ENCODE measurements around the gene TENM4.

The TENM4 gene

GRCh38 chr11:78929906-78930220, 511.0 kb downstream of the TENM4 start:
- no peak for DNase-seq

- DNase-seq: no peak
Measured at GRCh38 chr11:78929207-78929905, 511.5 kb downstream of the TENM4 start.

DNA sequence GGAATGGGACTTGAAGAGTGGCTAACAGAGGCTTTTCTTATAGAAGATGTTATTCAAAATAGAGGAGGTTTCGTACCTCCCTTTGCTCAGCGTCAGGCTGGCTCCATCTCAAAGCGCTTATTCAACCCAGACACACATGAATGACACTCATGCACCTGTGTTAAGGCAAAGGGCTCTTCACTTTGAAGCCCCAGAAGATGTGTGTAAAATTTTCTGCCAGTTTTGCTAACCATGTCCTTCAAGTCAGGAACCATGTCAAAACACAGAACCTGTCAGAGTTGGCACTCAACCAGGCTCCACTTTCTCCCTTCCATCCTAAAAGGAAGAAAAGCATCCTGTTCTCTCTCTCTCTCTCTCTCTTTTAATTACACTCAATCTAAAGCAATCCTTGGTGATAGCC, 513.3 kb downstream of the TENM4 start:
- no peak for DNase-seq

- DNase-seq: no peak
Measured at GRCh38 chr11:78926633-78927338, 514.0 kb downstream of the TENM4 start.

DNA sequence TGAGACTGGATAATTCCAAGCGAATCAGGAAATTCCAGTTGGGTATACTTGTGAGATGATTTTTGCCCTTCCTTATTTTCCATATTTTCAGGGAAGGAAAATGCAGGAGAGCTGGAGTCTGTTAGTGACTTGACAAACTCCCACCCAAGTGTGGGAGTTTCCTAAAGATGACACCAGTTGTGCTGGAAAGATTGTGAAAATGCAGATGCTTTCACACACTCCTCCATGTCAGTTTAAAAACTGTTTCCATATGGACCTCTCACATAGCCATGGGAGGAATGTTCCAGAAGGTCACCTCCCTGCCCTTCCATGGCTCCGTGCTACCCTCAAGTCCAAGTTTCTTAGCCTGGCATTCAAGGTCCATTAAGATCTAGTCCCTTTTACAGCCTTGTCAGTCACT, 515.4 kb downstream of the TENM4 start:
- DNase-seq: no peak

GRCh38 chr11:78922859-78923625, 517.8 kb downstream of the TENM4 start:
- no peak for DNase-seq

DNA sequence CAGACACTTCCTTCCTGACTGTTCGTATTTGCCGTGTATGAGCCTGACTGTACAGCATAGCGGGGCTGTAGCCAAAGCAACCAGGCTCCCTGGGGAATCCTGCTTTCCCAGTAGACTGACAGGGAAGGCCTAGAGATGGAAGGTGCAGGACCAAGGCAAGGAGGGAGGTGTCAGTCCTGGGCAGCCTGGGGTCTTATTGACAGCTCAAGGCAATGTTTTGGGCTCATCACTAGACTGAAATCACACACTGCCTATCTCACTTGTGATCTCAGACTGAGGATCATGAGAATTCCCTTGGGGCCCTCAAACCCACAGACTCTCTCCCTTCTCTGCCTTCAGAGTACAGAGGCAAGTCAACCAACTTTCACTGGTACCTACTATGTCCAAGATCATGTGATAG, 519.3 kb downstream of the TENM4 start:
- DNase-seq: no peak

- no peak for DNase-seq
Measured at GRCh38 chr11:78920329-78920728, 520.5 kb downstream of the TENM4 start.

- no peak for DNase-seq
Measured at GRCh38 chr11:78916759-78917158, 524.1 kb downstream of the TENM4 start.

GRCh38 chr11:78914503-78914902, 526.3 kb downstream of the TENM4 start:
- DNase-seq: no peak

DNA sequence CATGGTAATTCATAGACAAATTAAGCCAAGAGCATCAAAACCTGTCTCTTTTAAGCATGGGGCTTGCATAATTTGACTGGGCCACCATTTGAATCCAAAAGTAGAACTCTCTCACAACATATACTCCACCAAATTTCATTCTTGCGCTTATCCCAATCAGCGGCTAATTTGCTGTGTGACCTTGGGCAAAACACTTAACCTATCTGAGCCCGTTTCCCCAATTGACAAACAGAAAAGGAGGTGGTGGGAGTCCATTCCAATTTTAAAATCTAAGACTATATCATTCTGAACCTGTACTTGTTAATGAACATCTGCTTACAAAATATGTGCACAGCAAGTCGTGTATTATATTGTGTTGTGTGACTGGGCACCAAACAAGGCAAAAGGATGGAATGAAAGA, 528.1 kb downstream of the TENM4 start:
- no peak for DNase-seq

GRCh38 chr11:78910322-78910721, 530.5 kb downstream of the TENM4 start:
- DNase-seq: no peak

GRCh38 chr11:78909386-78909785, 531.4 kb downstream of the TENM4 start:
- no peak for DNase-seq

DNA sequence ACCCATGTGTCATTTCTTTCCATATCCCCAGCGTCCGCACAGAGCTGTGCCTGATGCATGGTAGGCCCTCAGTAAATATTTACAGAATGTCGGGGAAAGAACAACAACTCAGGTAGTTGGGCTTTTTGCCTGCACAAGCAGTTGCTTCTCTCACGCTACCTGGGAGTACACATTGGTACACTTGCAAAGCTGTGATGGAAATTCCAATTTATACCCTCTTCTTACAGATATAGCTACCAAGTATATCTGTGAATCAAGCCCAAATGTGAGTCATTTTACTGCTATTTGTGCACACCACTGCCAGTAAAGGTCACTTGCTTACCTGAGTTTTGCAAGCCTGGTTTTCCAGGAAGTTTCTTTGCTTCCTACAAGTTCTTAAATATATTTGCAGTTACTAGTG, 533.2 kb downstream of the TENM4 start:
- DNase-seq: no peak

DNA sequence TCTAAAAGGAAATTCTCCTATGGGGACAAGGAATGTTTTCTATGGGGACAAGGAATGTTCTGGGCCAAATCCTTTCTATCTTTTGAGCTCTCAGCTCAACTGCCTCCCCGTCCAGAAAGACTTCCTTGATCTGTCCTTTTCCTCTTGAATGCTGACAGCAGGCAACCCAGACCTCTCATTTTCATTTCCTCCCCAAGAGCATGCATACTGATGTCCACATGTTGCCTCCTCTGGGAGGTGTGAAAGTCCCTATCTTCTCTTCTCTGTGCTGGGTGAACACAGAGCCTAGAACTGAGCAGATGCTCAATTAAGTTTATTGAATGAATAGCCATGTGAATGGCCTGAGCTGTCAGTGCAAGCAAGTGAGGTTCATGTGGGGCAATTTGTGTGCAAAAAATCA, 534.3 kb downstream of the TENM4 start:
- DNase-seq: no peak

DNA sequence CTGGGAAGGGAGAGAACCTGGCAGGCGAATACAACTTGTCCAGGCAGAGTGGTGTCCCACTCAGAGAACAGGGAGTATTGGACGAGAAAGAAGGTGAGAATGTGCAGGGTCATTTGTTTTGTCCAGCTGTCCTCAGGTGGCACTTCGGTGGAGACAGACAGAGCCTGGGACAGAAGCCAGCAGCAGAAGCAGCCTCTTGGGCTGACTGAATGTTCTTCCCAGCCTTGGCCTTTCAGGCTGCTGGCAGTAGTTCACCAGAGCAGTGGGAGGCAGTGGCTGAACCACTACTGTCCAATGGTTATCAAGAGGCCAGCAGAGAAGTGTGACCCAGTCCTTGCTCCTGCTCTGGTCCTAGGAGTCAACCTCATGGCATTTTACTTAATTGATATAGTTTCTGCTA, 535.1 kb downstream of the TENM4 start:
- DNase-seq: no peak

DNA sequence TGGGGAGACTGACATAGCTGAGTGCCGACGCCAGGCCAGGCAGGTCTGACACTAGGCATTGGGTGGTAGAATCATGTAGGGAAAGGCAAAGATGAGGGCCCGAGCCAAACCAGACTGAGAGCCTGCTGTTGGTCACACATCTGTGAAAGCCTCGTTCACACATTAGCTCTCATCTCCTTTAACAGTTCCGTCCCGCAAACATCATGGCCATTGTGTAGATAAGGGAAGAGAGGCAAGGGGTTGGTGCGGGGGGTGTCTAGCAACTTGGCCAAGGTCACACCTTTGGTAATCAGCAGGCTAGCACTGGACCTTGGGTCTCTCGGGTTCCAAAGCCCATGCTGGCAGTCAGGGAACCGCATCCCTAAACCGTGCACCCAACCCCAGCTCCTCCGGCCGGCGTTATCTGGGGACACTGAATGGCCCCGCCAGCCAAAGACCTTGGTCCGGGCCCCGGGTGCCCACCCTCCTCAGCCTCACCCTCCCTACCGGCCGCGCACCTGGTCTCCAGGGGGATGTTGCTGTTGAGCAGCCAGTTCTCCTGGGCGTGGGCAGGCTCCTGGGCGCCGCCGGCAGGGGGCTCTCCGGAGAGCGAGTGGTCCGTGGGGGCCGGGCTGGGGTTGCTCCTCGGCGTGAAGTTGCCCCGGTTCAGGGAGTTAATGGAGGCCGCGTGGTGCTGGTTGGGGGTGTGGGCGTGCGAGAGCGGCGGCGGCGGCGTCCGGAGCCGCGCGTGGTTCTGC, 537.9 kb downstream of the TENM4 start:
- no peak for DNase-seq

- DNase-seq: no peak
Measured at GRCh38 chr11:78901831-78902230, 539.0 kb downstream of the TENM4 start.

- DNase-seq: no peak
Measured at GRCh38 chr11:78898266-78898775, 542.5 kb downstream of the TENM4 start.

DNA sequence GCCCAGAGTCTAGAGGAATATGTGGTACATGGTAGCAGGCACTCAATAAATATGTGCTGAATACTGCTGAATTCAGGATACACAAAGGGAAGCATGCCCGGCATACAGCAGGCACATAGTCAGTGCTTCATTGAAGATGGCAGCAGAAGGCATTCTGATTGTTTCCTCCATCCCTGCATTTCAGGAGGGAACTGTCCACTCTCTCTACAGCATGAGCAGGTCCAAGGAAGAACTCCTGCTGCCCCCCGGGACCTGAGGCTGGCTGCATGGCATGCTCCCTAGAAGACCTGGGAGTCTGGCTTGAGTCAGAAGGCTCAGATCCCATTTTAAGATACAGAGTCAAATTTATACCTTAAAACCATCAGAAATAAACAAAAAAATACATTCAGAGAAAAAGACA, 546.8 kb downstream of the TENM4 start:
- DNase-seq: no peak

DNA sequence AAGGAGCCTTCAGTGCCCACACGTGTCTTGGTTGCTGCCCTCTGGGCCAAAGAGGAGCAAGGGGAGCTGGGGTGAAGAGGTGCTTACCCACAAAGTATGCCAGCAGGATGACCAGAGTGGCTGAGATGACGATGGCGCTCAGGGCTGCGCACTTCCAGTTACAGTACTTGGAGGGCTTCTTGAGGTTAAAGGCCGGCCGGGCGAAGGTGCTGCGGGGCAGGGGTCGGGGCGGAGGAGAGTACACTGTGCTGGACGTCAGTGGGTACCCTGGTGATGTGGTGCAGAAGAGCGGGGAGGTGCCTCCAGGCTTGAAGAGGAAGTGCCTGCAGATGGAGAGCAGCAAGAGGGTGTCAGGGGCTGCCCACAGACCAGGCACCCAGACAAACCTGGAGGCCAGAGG, 551.1 kb downstream of the TENM4 start:
- no peak for DNase-seq

DNA sequence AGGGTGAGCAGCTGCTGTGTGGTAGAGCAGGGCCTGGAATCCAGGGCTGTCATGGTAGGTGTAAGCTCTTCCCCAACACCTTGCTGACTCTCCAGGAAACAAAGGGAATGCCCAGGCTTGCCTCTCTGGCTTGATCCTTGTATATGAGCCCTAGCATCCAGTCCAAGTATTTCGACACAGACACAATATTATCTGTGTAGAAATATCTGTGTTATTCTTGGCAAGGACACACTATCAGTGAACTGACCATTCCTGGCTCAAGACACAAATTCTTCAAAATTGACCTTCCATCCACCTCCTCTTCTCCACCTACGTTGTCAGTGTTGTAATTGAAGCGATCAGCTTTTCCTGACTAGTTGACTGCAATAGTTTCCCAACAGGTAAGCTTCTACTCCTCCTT, 554.2 kb downstream of the TENM4 start:
- no peak for DNase-seq

GRCh38 chr11:78884761-78885160, 556.1 kb downstream of the TENM4 start:
- DNase-seq: no peak

Measured in right kidney (tissue), 1 donor.